ENCODE results near the gene FRAT1. TPM values are rescaled to one million over a fixed set of nuclear protein-coding genes. Genes with fewer than 3 reads are reported as not detected.

The FRAT1 gene
- total RNA-seq, 1 donor, result 11.0 TPM

DNA sequence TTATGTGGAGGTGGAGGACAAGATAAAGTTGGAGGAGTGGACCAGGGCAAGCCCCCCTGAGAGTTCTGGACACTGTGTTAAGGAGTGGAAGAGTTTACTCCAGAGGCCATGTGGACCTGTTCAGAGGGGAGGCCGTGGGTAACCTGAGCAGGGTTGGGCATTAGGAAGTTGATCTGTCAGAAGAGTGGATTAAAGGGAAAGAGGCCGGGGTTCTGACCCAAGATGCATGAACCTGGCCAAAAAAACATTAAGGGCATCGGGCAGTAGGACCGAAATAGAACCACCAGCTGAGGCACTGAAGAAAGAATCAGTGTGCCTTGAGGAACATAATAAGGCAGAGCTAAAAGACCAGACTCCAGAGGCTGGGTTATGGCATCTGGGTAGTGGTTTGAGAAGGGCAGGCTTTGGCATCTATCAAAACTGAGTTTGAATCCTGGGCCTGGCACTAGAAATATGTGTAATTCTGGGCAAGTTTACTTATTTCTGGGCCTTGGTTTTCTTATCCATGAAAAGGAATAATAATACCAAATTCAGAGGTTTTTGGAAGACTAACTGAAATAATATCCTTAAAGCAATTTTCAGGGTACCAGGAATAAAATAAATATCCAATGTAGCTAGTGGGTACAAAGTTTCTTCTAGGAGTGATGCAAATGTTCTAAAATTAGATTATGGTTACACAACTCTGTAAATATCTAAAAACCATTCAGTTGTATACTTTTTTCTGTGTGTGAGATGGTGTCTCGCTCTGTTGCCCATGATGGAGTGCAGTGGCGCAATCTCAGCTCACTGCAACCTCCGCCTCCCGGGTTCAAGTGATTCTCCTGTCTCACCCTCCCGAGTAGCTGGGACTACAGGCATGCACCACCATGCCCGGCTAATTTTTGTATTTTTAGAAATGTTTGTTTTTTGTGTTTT lies 10.9 kb upstream of the FRAT1 start:
- DNase-seq (ENCODE audit: low read depth in 2 of 3, low spot score in 2 of 3), result no peak

DNA sequence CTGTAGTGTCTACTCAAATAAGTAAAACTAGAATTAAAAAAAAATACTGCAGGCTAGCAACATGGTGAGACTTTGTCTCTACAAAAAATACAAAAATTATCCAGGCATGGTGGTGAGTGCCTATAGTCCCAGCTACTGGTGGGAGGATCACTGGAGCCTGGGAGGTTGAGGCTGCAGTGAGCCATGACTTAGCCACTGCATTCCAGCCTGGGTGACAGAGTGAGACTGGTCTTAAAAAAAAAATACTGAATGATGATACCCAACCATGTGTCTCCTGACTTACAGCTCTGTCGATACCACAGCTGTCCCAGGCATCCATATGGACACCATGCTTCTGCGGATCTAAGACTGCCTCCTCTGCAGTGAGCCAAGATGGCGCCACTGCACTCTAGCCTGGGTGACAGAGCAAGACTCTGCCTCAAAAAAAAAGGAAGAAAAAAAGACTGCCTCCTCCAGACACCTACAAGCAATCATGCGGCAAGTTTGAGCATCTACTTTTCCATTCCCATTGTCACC lies 7.9 kb upstream of the FRAT1 start:
- DNase-seq (ENCODE audit: low read depth in 2 of 3, low spot score in 2 of 3), result no peak

DNA sequence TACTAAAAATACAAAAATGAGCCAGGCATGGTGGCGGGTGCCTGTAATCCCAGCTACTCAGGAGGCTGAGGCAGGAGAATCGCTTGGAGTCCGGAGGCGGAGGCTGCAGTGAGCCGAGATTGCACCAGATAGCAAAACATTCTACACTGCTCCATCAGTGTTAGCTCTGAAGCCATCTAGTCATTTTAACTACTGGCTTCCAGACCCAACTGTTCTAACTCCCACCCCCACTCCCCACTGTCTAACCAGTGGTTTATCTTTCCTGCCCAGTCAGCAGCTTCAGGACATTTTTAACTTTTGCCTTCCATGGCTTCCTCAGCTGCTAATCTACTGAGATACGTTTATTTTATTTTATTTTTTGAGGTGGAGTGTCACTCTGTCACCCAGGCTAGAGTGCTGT lies 6.2 kb upstream of the FRAT1 start:
- DNase-seq (ENCODE audit: low read depth in 2 of 3, low spot score in 2 of 3), result peak in 1 of 3 donors; percentile 39

DNA sequence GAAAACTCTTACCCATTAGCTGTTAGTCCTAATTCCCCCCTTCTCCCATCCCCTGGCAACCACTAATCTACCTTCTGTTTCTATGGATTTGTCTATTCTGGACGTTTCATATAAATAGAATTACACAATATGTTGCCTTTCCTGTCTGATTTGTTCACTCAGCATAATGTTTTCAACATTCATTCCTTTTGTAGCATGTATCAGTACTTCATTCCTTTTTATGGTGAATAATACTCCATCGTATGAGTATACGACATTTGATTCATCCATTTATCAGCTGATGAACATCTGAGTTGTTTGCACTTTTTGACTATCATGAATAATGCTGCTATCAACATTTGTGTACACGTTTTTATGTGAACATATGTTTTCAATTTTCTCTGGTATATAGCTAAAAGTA lies 4.4 kb upstream of the FRAT1 start:
- DNase-seq (ENCODE audit: low read depth in 2 of 3, low spot score in 2 of 3), result no peak

DNA sequence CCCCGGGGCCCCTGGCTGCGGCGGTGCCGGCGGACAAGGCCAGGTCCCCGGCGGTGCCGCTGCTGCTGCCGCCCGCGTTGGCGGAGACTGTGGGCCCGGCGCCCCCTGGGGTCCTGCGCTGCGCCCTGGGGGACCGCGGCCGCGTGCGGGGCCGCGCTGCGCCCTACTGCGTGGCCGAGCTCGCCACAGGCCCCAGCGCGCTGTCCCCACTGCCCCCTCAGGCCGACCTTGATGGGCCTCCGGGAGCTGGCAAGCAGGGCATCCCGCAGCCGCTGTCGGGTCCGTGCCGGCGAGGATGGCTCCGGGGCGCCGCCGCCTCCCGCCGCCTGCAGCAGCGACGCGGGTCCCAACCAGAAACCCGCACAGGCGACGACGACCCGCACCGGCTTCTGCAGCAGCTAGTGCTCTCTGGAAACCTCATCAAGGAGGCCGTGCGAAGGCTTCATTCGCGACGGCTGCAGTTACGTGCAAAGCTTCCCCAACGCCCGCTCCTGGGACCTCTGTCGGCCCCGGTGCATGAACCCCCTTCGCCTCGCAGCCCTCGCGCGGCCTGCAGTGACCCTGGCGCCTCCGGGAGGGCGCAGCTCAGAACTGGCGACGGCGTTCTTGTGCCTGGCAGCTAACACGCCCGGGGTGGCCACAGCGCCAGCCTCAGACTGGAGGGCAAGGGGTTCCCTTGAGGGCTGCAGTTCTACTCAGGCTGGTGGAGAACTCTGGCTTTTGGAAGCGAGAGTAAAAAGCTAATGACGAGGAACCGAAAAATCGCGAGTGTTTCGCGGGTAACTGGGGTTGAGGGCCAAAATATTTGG lies 804 bp downstream of the FRAT1 start:
- DNase-seq (ENCODE audit: low read depth in 2 of 3, low spot score in 2 of 3), result peak; percentile 42 to 77 (median 75)

DNA sequence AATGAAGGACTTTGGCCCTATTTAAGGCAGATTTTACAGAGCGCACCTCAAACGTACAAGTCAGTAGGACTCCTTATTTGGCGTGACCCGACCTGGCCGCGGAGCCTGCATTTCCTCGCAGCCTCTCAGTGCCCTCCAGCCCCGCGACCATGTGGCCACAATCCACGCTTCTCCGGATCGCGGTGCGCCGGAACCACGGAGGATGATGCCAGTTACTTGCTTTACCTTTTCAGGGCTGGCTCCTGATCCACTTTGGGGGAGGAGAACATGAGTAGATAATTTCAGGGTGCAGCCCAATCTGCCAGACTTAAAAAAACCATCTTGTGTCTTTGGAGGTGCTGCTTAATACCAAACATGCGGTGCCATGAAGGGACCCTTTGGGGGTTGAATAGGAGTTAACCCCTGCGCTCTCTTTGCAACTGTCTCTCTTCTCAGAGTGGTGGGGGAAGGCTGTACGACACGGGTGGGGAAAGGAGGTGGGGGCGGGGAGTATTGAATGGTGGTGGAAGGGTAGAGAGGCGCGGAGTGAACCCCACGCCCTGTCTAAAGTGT lies 1.5 kb downstream of the FRAT1 start:
- no peak for DNase-seq (ENCODE audit: low read depth in 2 of 3, low spot score in 2 of 3)

DNA sequence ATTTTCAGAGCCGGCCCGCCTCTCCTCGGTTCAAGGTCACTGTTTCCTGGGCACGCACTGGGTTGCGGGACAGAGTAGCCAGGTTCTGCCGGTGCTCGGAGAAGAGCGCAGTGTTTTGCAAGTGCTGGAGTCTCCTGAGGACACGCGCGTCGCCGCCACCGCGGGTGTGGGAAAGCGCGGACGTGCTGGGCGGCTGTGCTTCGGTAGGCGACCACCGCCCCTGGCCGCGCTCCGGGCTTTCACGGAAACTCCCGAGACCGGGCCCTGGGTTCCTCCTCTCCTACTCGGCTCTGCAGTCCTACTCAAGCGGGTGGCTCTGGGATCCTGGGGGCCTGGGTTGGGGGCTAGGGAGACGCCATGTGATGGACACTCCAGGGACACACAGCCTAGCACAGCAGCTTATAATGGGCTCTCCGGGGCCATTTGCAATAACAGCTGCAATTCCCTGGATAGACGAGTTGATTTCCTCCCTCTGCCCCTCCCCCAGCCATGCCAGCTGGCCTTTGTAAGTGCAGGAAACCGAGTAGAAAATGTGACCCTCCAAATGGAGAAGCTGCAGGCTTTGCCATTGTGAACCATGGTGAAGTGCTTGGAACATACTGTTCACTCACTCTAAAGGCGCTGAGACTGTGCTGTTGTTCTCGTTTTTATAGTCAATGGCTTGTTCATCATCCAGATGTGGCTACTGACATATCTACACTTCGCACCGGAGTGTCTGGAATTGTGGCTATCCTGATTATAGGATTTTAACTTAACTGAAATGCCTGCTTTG lies 2.1 kb downstream of the FRAT1 start:
- DNase-seq (ENCODE audit: low read depth in 2 of 3, low spot score in 2 of 3), result peak in 1 of 3 donors; percentile 71

DNA sequence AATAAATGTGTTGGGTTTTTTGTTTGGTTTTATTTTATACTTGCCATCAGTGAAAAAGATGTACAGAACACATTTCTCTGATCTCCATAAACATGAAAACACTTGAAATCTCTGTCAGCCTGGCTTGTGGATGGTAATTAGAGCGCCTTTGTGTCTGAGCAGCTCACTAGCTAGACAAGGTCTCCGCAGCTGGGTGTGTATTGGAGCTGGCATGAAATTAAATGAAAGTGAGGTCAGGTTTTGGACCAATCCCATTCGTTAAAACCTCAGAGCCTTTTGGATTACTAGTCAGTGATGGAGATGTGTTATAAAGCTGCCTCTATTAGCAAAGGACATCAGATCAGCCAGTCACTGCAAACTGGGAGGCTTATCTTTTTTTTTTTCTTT lies 2.7 kb downstream of the FRAT1 start:
- no peak for DNase-seq (ENCODE audit: low read depth in 2 of 3, low spot score in 2 of 3)

DNA sequence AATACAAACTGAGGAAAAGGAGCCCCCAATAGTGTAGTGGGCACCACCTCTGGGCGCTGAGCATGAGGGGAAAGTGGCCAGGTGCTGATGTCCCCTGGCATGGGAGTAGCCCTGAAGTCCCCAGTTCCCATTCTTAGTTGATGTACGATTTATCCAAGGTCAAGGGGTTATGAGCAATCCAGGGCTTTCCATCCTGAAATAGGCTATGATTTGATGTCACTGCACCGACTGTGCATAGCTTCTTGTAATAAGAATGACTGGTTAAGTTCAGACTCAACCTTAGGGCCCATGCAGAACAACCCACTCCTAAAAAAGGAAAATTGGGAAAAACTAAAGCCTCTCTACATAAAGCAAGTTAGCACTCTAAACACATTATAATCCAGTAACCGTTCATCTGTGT lies 4.4 kb downstream of the FRAT1 start:
- no peak for DNase-seq (ENCODE audit: low read depth in 2 of 3, low spot score in 2 of 3)

DNA sequence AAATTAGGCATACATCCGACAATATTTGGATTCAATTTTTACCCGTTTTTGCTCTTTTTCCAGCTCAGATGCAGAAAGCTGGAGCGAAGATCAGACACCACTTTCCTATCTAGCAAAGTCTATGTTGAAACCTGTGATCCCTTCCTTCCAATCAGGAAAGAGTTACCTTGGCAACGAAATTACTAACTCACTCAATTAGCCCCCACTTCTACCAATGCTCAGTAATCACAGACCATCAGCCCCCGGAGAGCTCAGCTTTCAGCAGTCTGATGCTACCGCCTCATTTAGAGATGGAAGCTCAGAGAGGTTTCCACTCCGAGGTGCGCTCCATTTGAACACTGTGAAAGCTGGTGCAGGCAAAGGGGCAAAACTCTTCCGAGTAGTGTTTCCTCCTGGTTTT lies 6.7 kb downstream of the FRAT1 start:
- DNase-seq (ENCODE audit: low read depth in 2 of 3, low spot score in 2 of 3), result no peak

DNA sequence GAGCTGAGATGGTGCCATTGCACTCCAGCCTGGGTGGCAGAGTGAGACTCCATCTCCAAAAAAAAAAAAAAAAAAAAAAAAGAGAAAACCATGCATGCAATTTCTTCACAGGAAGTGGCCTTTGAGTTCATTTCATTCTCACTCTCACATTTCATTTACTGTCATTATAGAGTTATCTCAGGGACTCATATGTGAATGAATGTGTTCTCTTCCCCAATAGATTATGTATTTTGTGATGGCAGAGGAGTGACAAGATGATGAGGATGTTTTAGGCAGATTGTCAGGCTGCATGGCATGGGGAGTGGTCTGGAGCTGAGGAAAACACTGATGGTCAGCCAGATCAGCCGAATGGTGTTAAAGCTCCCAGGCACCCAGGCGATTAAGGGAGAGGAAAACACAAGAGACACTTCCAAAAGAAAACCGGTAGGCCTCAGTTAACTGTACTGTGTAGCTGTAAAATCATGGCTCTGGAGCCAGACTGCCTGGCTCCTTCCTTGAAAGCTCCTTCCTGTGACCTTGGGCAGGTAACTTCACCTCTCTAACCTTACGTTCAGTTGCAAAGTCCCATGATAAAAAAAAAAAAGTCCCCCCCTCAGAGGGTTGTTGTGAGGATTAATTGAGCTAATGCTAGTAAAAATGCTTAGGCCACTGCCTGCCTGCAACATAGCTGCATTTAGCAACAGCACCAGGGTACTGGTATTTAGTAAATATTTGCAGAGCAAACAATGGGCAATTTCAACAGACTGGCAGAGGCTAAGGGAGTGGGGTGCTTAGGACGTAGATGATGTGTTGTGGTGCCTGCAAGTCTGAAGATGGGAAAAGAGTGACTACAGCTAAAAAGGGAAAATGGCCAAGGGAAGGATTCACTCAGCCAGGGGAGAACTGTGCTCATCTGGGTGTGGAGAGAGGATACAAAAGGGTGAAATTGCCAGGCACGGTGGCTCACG lies 8.6 kb downstream of the FRAT1 start:
- DNase-seq (ENCODE audit: low read depth in 2 of 3, low spot score in 2 of 3), result no peak

DNA sequence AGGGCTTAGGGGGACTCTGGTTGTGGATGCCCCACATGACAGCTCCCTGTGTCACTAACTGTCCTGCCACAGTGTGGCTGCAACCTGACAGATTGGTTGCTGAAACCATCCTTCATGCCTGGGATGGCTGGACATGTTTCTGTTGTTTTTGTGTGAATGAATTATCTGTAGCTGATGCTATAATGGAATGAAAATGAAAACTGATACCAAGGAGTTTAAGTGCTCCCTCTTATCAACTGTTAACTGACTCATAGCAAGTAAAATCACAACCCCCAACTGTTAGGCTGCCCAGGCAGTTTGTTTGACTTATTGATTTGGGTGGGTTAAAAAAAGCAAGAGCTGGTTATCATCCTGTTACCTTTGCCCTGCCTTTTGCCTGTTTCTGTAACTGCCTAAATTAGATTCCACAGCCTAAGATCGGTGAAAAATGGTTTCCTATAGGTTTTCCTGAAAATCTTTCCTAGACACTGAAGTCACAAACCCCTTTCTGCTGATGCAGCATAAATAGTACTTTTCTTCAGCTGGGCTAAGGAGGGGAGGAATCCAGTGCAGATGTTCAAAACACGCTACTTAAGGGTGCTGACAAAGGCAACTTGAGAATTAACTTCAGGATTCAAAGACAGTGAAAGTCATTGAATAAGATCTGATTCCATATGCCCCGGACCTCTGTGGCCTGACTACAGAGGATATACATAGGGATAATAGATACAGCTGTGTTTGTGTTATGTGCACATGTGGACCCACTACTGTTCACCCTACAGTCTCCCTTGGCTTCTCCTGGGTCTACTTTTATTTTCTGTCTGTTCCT lies 9.8 kb downstream of the FRAT1 start:
- DNase-seq (ENCODE audit: low read depth in 2 of 3, low spot score in 2 of 3), result no peak

DNA sequence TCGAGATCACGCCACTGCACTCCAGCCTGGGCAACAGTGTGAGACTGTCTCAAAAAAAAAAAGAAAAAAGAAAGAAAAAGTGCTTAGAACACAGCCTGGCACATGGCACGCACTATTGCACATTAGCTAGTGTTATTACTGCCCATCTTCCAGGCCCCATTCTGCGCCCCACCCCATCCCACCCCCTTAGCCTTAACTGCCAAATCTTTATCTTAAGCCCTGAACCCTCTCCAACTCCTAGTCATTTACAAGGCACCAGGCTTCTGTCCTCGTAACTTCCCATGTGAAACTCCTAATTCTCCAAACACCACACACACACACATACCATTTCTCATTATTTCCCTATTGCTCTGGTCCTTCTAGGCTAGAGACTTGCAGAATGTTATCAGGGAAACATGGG lies 10.7 kb downstream of the FRAT1 start:
- DNase-seq (ENCODE audit: low read depth in 2 of 3, low spot score in 2 of 3), result no peak

DNA sequence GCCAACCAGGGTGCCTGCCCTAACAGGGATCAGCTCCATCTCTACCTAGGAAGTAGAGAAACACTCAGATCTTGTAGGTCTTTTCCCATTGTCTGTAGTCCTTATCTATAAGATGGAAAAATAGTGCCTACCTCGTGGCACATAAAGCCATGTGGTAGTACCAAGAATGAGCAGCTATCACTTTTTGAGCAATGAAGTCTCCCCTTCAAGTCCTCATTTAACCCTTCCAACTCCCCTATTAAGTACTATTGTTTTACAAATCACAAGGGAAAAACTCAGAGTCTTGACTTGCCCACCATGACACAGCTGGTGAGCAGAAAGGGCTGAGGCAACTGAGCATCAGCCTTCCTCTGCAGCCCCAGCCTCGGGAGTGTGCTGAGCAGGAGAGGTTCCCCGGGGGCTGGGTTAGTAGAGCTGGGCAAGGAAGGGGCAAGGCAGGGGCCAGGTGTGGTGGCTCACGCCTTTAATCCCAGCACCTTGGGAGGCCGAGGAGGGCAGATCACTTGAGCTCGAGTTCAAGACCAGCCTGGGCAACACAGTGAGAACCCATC lies 12.2 kb downstream of the FRAT1 start:
- DNase-seq (ENCODE audit: low read depth in 2 of 3, low spot score in 2 of 3), result no peak

DNA sequence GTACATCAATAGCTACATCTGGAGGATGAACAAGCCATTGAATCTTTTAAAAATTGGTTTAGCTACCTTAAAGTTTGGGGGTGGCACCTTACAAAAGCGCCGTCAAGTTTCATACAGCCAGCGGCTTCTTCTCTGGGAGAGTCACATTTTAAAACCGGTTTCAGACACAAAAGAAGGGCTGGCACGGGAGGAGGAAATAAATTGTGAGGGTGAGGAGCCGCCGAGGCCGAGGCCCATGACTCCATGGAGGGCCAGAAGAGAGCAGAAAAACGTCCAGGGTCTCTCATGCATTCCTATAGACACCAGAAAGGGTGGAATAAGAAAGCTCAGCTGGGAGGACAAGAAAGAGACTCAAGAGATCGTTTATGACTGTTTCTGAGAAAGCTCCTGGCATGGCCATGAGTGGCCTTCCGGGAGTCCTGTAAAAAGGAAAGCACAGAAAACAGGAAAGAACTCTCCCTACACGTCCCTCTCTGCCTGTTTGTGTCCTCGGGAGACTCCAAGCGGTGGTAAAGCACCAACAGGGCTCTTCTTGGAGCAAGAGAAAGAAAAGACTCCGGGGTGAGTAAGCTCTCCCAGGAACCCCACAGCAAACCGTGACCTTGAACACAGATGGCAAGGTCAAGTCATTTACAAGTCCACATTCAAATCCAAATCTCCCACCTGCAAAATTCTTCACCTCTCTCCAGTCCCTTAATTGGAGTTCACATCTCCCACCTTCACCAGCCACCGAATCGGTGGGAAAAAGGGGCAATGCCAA lies 13.7 kb downstream of the FRAT1 start:
- DNase-seq (ENCODE audit: low read depth in 2 of 3, low spot score in 2 of 3), result no peak

DNA sequence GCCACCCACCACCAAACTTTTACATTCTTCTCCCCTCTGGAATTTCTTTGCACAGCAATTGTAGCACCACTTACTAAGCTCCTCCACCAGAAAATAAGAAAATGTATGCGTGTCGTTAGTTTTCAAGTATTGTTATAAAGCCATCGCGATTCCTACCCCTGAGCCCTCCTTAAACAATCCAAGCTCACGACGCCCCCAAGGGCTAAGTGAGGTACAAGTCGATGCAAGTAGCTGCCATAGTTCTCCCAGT lies 14.2 kb downstream of the FRAT1 start:
- peak in 1 of 3 donors; percentile 58 for DNase-seq (ENCODE audit: low read depth in 2 of 3, low spot score in 2 of 3)

DNA sequence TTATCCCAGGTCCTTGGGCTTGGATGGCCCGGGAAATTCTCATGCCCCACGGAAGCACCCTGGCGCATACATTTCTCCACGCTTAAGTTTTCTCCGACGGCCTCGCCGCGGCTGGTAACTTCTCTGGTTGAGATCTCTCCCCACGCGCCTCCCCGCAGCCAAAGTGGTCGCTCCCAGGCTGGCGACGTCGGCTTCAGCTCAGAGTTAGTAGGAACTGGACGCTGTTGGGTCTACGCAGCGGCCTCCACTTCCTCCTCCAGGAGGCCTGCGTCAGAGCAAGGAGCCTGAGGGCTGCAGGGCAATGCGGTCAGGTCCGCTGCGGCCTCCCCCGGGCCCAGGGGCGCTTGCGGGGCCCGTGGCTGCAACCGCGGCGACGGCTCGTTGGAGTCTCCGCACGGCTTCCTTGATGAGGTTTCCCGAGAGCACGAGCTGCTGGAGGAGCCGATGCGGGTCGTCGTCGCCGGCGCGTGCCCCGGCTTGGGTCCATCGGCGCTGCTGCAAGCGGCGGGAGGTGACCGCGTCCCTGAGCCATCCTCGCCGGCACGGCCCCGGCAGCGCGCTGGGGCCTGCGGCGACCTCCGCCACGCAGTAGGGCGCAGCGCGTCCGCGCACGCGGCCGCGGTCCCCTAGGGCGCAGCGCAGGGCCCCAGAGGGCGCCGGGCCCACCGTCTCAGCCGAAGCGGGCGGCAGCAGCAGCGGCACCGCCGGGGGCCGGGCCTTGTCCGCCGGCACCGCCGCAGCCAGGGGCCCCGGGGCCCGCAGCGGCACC lies 14.7 kb downstream of the FRAT1 start:
- peak in 2 of 3 donors; percentile 35 to 41 for DNase-seq (ENCODE audit: low read depth in 2 of 3, low spot score in 2 of 3)

All from hematopoietic multipotent progenitor cell (in vitro differentiated cells).